ENCODE data around the gene RBX1. TPM values are rescaled to one million over a fixed set of nuclear protein-coding genes. Genes with fewer than 3 reads are reported as not detected.
"Not testable (repeated sequence)": the region's sequence is repeated elsewhere in the genome, so short reads cannot be mapped to it uniquely, and the experiment has no call there.

The RBX1 gene
- 69.7 TPM for total RNA-seq
- long read RNA-seq, transcript RBX1-201 (5 exons, 1,188 nt): major isoform, 139 of 151 reads
- long read RNA-seq, partial matches to known transcripts: 3 of 151 reads
- long read RNA-seq, other reads (novel, unspliced or antisense): 9 of 151 reads

GRCh38 chr22:40950962-40951794 is at the start of gene RBX1:
Gene RBX1 (plus strand): TSS chr22:40951378. CDS start chr22:40951399, 21 bp downstream.
- no peak for TF ChIP-seq CTCF (IDR thresholded peaks at IDR 0.05; ENCODE audit: borderline replicate concordance)
- peak; percentile 98 for DNase-seq
- Histone ChIP-seq H3K4me3 (peak within 1 kb of the TSS; percentile 80), H3K9me3 (replicated peaks) (no peaks in the 10 kb centered on the region), H3K27me3 (ENCODE audit: low read depth) (no peaks in the 10 kb centered on the region), H3K4me1 (peaks cover 41% of the 10 kb centered on the region), H3K36me3 (peaks cover 25% of the 10 kb centered on the region), H3K27ac (replicated peaks) (peak within 1 kb of the TSS; percentile 97)
- intact Hi-C loops (cut with micrococcal nuclease): no loop called here

- Histone ChIP-seq H3K27me3 (ENCODE audit: low read depth) (no peaks in the 10 kb centered on the region), H3K9me3 (replicated peaks) (no peaks in the 10 kb centered on the region), H3K27ac (replicated peaks) (no peak overlapping the region), H3K4me1 (peaks cover 11% of the 10 kb centered on the region), H3K36me3 (peaks cover 18% of the 10 kb centered on the region), H3K4me3 (no peak overlapping the region)
- intact Hi-C loops (cut with micrococcal nuclease): no loop called here
- no peak for DNase-seq
- TF ChIP-seq CTCF (IDR thresholded peaks at IDR 0.05; ENCODE audit: borderline replicate concordance): no peak
Observed at GRCh38 chr22:40904101-40904500, 47.1 kb upstream of the RBX1 start.

DNA sequence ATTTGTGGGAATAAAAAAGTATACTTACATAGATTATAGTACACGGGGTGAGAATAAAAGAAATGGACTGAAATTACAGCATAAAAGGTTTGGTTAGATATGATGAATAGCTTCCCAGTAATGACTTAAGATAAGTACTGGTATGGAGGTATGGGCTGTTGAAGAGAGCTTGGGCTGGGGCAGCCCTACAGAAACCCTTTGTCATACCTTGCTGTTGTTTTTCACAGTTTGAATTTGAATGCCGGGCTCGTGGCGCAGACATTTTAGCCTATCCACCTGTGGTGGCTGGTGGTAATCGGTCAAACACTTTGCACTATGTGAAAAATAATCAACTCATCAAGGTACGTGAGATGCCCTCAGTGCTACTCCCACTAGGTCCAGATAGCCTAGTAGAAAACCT is 42.3 kb upstream of the RBX1 start:
- H3K4me1 ChIP-seq: no peaks in the 10 kb centered on the region
- no peak for DNase-seq
- intact Hi-C loops (cut with micrococcal nuclease): no loop called here
- H3K36me3 ChIP-seq: peaks cover 61% of the 10 kb centered on the region
- no peaks in the 10 kb centered on the region for H3K27me3 ChIP-seq (ENCODE audit: low read depth)
- no peaks in the 10 kb centered on the region for H3K9me3 ChIP-seq (replicated peaks)
- TF ChIP-seq CTCF (IDR thresholded peaks at IDR 0.05; ENCODE audit: borderline replicate concordance): no peak
- no peak overlapping the region for H3K4me3 ChIP-seq
- H3K27ac ChIP-seq (replicated peaks): no peak overlapping the region

GRCh38 chr22:40911772-40912171 is 39.4 kb upstream of the RBX1 start:
- Histone ChIP-seq H3K4me1 (no peaks in the 10 kb centered on the region), H3K27me3 (ENCODE audit: low read depth) (no peaks in the 10 kb centered on the region), H3K4me3 (no peak overlapping the region), H3K36me3 (peaks cover 89% of the 10 kb centered on the region), H3K27ac (replicated peaks) (no peak overlapping the region), H3K9me3 (replicated peaks) (no peaks in the 10 kb centered on the region)
- no peak for DNase-seq
- TF ChIP-seq CTCF (IDR thresholded peaks at IDR 0.05; ENCODE audit: borderline replicate concordance): no peak
- intact Hi-C loops (cut with micrococcal nuclease): no loop called here

GRCh38 chr22:40912987-40913386 is 38.2 kb upstream of the RBX1 start:
- H3K4me3 ChIP-seq; H3K4me1 ChIP-seq; DNase-seq; H3K27me3 ChIP-seq (ENCODE audit: low read depth); H3K9me3 ChIP-seq (replicated peaks); intact Hi-C loops (cut with micrococcal nuclease); H3K27ac ChIP-seq (replicated peaks): not testable (repeated sequence)
- peaks cover 95% of the 10 kb centered on the region for H3K36me3 ChIP-seq

GRCh38 chr22:40919446-40919845 is 31.7 kb upstream of the RBX1 start:
- no peak for TF ChIP-seq CTCF (IDR thresholded peaks at IDR 0.05; ENCODE audit: borderline replicate concordance)
- intact Hi-C loops (cut with micrococcal nuclease): no loop called here
- Histone ChIP-seq H3K27me3 (ENCODE audit: low read depth) (no peaks in the 10 kb centered on the region), H3K36me3 (peaks cover 83% of the 10 kb centered on the region), H3K27ac (replicated peaks) (no peak overlapping the region), H3K4me3 (no peak overlapping the region), H3K4me1 (peaks cover 4% of the 10 kb centered on the region), H3K9me3 (replicated peaks) (no peaks in the 10 kb centered on the region)
- DNase-seq: no peak
